GM12878 (cell line): Measurements from ENCODE around the gene RUVBL2. TPM values are rescaled to one million over a fixed set of nuclear protein-coding genes. Genes with fewer than 3 reads are reported as not detected.
A peak's percentile ranks its signal among the peaks of the same experiment; 100 is the strongest.

Experiments
- ELK1 ChIP-seq: IDR thresholded peaks from 2 replicates; pipeline ENCODE4 v1.6.1; 2012; ENCODE audit warnings: low read depth, low read length, improper control_type of control experiment
- GATAD2B ChIP-seq: fragments of 450-650 bp; conservative IDR thresholded peaks from 2 replicates; pipeline ENCODE4 v1.6.1; 2017; ENCODE audit warnings: low read depth, mild to moderate bottlenecking, moderate library complexity
- MEF2B ChIP-seq: fragments of 450-650 bp; IDR thresholded peaks from 2 replicates; pipeline ENCODE4 v1.6.1; 2018; ENCODE audit warnings: mild to moderate bottlenecking, moderate library complexity; ENCODE audit not compliant: partially characterized antibody, poor library complexity, severe bottlenecking
- NKRF ChIP-seq: fragments of 450-650 bp; conservative IDR thresholded peaks from 2 replicates; pipeline ENCODE4 v1.6.1; 2017; ENCODE audit warnings: mild to moderate bottlenecking, moderate library complexity
- PBX3 ChIP-seq: IDR thresholded peaks from 2 replicates; pipeline ENCODE4 v1.6.1; 2011; ENCODE audit warnings: mild to moderate bottlenecking, low read depth, low read length, moderate library complexity; ENCODE audit not compliant: insufficient replicate concordance
- RAD51 ChIP-seq: fragments of 450-650 bp; IDR thresholded peaks from 2 replicates; pipeline ENCODE4 v1.6.1; 2016; ENCODE audit warnings: moderate library complexity, mild to moderate bottlenecking, inconsistent platforms
- SIX5 ChIP-seq: IDR thresholded peaks from 2 replicates; pipeline ENCODE4 v1.6.1; 2011; ENCODE audit warnings: mild to moderate bottlenecking, low read depth, low read length, moderate library complexity; ENCODE audit not compliant: severe bottlenecking
- TCF3 ChIP-seq: IDR thresholded peaks from 2 replicates; pipeline ENCODE4 v1.6.1; 2012; ENCODE audit warnings: low read depth, mild to moderate bottlenecking, low read length, borderline replicate concordance; ENCODE audit not compliant: insufficient read depth
- YY1 ChIP-seq: IDR thresholded peaks from 2 replicates; pipeline ENCODE4 v1.6.1; 2011; ENCODE audit warnings: low read depth, mild to moderate bottlenecking, low read length
- ZBTB4 ChIP-seq: fragments of 450-650 bp; formaldehyde crosslinking; IDR thresholded peaks from 2 replicates; pipeline ENCODE4 v1.4.0; 2022; ENCODE audit warnings: mild to moderate bottlenecking, moderate library complexity
- ZNF217 ChIP-seq: fragments of 450-650 bp; IDR thresholded peaks from 2 replicates; pipeline ENCODE4 v1.6.1; 2017; ENCODE audit warnings: antibody characterized with exemption, mild to moderate bottlenecking
- ZNF687 ChIP-seq: fragments of 450-650 bp; IDR thresholded peaks from 2 replicates; pipeline ENCODE4 v1.6.1; 2017; ENCODE audit warnings: mild to moderate bottlenecking, moderate library complexity
- polyA plus RNA-seq, 11 experiments: library from polyadenylated mRNA; depleted of rRNA in 4 of 11; unstranded in 6 of 11; stranded (reverse) in 5 of 11; fragments of >200 nt; fragmentation: Nextera tagmentation in 4 of 11; fragmentation: Illumina TruSeq in 1 of 11; extraction: Ambion mirVana in 4 of 11; extraction: Trizol in 1 of 11; gene quantifications; 1 replicate in 1 of 11; 2 replicates in 10 of 11; pipeline versions ENCODE4 v1.2.1 to v1.2.3, GENCODE V29; 2011 to 2016; ENCODE audit warnings: inconsistent platforms in 2 of 11, missing spikeins in 2 of 11, low read depth in 1 of 11
- total RNA-seq, 4 experiments: library from RNA; depleted of rRNA in 3 of 4; stranded (reverse); fragments of >200 nt in 3 of 4; fragmentation: Illumina TruSeq in 1 of 4; extraction: Trizol in 1 of 4; gene quantifications; 2 replicates each; pipeline versions ENCODE4 v1.2.1 to v1.2.3, GENCODE V29; 2013 to 2021

RUVBL2 gene
- total and polyA plus RNA-seq, 10 of the 15 experiments (the other 5 are each of a cell fraction or from before 2014, with no cell fraction given) = 33.8 to 224 (median 125) TPM

GRCh38 chr19:48965040-48965805, 28.5 kb upstream of the RUVBL2 start, which contains the start of gene FTL (continued):
- TF ChIP-seq GATAD2B = no peak; the same call in 1 of the 2 replicates
- peak; percentile 99 for TF ChIP-seq ZNF687
- peak; percentile 6 for TF ChIP-seq SIX5
- peak; percentile 90 for TF ChIP-seq TCF3
- TF ChIP-seq ZBTB4 (CRISPR knock-in tag) = no peak
- no peak for TF ChIP-seq ELK1
- peak; percentile 93 for TF ChIP-seq NKRF
- TF ChIP-seq MEF2B = peak; percentile 25
- no peak for TF ChIP-seq YY1
- no peak for TF ChIP-seq PBX3
- TF ChIP-seq RAD51 = no peak
- TF ChIP-seq ZNF217 = no peak
